ENCODE data around the gene COMP. TPM values are rescaled to one million over a fixed set of nuclear protein-coding genes. Genes with fewer than 3 reads are reported as not detected.
"Not testable (repeated sequence)": the region's sequence is repeated elsewhere in the genome, so short reads cannot be mapped to it uniquely, and the experiment has no call there.

COMP gene
- total and polyA plus RNA-seq, 2 donors (not counting 1 experiment from before 2014, with no cell fraction given) = not detected

- no peaks in the 10 kb centered on the region for H4K20me1 ChIP-seq (ENCODE audit: control insufficient read depth, insufficient read depth, low read length, poor library complexity, severe bottlenecking)
- intact Hi-C loops (cut with micrococcal nuclease) = no loop called here
- H2AFZ ChIP-seq (ENCODE audit: insufficient read depth, low read depth, low read length, poor library complexity, severe bottlenecking) = no peak overlapping the region
- Mint-ChIP-seq H3K27ac (no peak overlapping the region), H3K9me3 (ENCODE audit: insufficient read depth) (no peaks in the 10 kb centered on the region), H3K27me3 (peaks cover 5% of the 10 kb centered on the region), H3K4me3 (no peak overlapping the region), H3K4me1 (no peaks in the 10 kb centered on the region)
- POLR2A ChIA-PET = no interaction called here
- H3K4me1 ChIP-seq (ENCODE audit: control insufficient read depth in 2 of 2, insufficient read depth in 2 of 2, low read length in 2 of 2) = no peaks in the 10 kb centered on the region
- H3K36me3 ChIP-seq (replicated peaks in 1 of 2; ENCODE audit: control extremely low read depth in 1 of 2, control insufficient read depth in 1 of 2, extremely low read depth in 1 of 2, insufficient read depth in 2 of 2, low read length in 1 of 2) = no peaks in the 10 kb centered on the region
- no peaks in the 10 kb centered on the region for H3K9me3 ChIP-seq (ENCODE audit: control extremely low read depth in 1 of 3, control insufficient read depth in 2 of 3, insufficient read depth in 1 of 3, low read length in 2 of 3)
- H3K9ac ChIP-seq (ENCODE audit: low read length) = no peak overlapping the region
- DNase-seq (no peak), ATAC-seq (ENCODE audit: low read depth) (no peak)
- TF ChIP-seq EZH2 (IDR thresholded peaks at IDR 0.05; ENCODE audit: borderline replicate concordance, insufficient read depth, low read depth, low read length, poor library complexity, severe bottlenecking) (no peak), CTCF (IDR thresholded peaks at IDR 0.05) (no peak)
- WGBS (ENCODE audit: insufficient coverage) = 83% methylated on average over 2 of the region's 9 CpGs
- CTCF ChIA-PET = no interaction called here
- H3K4me2 ChIP-seq (replicated peaks; ENCODE audit: low read depth, low read length, poor library complexity, severe bottlenecking) = no peak overlapping the region
- H3K27ac ChIP-seq (ENCODE audit: low read length in 2 of 2) = no peak overlapping the region
- H3K79me2 ChIP-seq (ENCODE audit: control insufficient read depth, insufficient read depth, low read length) = no peaks in the 10 kb centered on the region
- peaks cover 0 to 4% (median 0%) of the 10 kb centered on the region in 4 experiments for H3K27me3 ChIP-seq (replicated peaks in 1 of 4; ENCODE audit: control extremely low read depth in 1 of 4, control insufficient read depth in 3 of 4, insufficient read depth in 4 of 4, low read length in 3 of 4)
- H3K4me3 ChIP-seq (ENCODE audit: control extremely low read depth in 1 of 5, extremely low read depth in 1 of 5, insufficient read depth in 1 of 5, low read depth in 2 of 5, low read length in 4 of 5) = no peak overlapping the region
These were observed 26.5 kb upstream of the COMP start for GRCh38 chr19:18817574-18817973.

GRCh38 chr19:18816645-18817044 is 25.5 kb upstream of the COMP start:
- H3K27me3 ChIP-seq (replicated peaks in 1 of 4; ENCODE audit: control extremely low read depth in 1 of 4, control insufficient read depth in 3 of 4, insufficient read depth in 4 of 4, low read length in 3 of 4); H3K4me2 ChIP-seq (replicated peaks; ENCODE audit: low read depth, low read length, poor library complexity, severe bottlenecking); H3K27ac ChIP-seq (ENCODE audit: low read length in 2 of 2); H3K9me3 ChIP-seq (ENCODE audit: control extremely low read depth in 1 of 3, control insufficient read depth in 2 of 3, insufficient read depth in 1 of 3, low read length in 2 of 3); H4K20me1 ChIP-seq (ENCODE audit: control insufficient read depth, insufficient read depth, low read length, poor library complexity, severe bottlenecking); DNase-seq; H3K27me3 Mint-ChIP-seq; POLR2A ChIA-PET; H3K27ac Mint-ChIP-seq; H3K9ac ChIP-seq (ENCODE audit: low read length); CTCF ChIA-PET; H3K9me3 Mint-ChIP-seq (ENCODE audit: insufficient read depth); H3K4me1 ChIP-seq (ENCODE audit: control insufficient read depth in 2 of 2, insufficient read depth in 2 of 2, low read length in 2 of 2); intact Hi-C loops (cut with micrococcal nuclease); H3K4me3 ChIP-seq (ENCODE audit: control extremely low read depth in 1 of 5, extremely low read depth in 1 of 5, insufficient read depth in 1 of 5, low read depth in 2 of 5, low read length in 4 of 5); H3K4me1 Mint-ChIP-seq; H3K4me3 Mint-ChIP-seq; H3K36me3 ChIP-seq (replicated peaks in 1 of 2; ENCODE audit: control extremely low read depth in 1 of 2, control insufficient read depth in 1 of 2, extremely low read depth in 1 of 2, insufficient read depth in 2 of 2, low read length in 1 of 2); ATAC-seq (ENCODE audit: low read depth); H2AFZ ChIP-seq (ENCODE audit: insufficient read depth, low read depth, low read length, poor library complexity, severe bottlenecking); H3K79me2 ChIP-seq (ENCODE audit: control insufficient read depth, insufficient read depth, low read length): not testable (repeated sequence)
- no CpG with 5 or more reads among the region's 4 CpGs for WGBS (ENCODE audit: insufficient coverage)

Measured in B cell (primary cell).